Testis (tissue), 3 donors: ENCODE data around the gene SYTL1. TPM values are rescaled to one million over a fixed set of nuclear protein-coding genes. Genes with fewer than 3 reads are reported as not detected.
A peak's percentile ranks its signal among the peaks of the same experiment; 100 is the strongest.

Experiments
- DNase-seq: peaks from one replicate; pipeline ENCODE4 v3.0.0-alpha.2; 2019
- H3K27ac ChIP-seq, 2 donors: fragments of 200-600 bp; sonication (generic); one replicate each; pipeline ENCODE4 v1.5.1; 2019
- H3K27me3 ChIP-seq: fragments of 200-600 bp; sonication (generic); one replicate; pipeline ENCODE4 v1.5.1; 2019
- H3K36me3 ChIP-seq: fragments of 200-600 bp; sonication (generic); one replicate; pipeline ENCODE4 v1.5.1; 2017; ENCODE audit warnings: low read depth; ENCODE audit errors: missing control alignments
- H3K4me1 ChIP-seq: fragments of 200-600 bp; sonication (generic); one replicate; pipeline ENCODE4 v1.5.1; 2019
- H3K4me3 ChIP-seq, 2 donors: fragments of 200-600 bp; sonication (generic); one replicate each; pipeline ENCODE4 v1.5.1; 2017 to 2019
- H3K9me3 ChIP-seq: fragments of 200-600 bp; sonication (generic); one replicate; pipeline ENCODE4 v1.5.1; 2017
- POLR2A ChIP-seq: fragments of 450-650 bp; IDR thresholded peaks from one replicate; pipeline ENCODE4 v1.6.1; 2017; ENCODE audit warnings: antibody characterized with exemption, mild to moderate bottlenecking, moderate library complexity
- WGBS, 2 donors: methylation state at CpG; one replicate each; pipeline ENCODE4 v1.1.5; 2018; 5-methylcytosine and 5-hydroxymethylcytosine counted together
- intact Hi-C: fragments of 100-400 bp; cut with DNase I; formaldehyde crosslinking; loops from one replicate; pipeline ENCODE4 v1.15.1; 2023; ENCODE audit warnings: low total_unique reads
- polyA plus RNA-seq: library from polyadenylated mRNA; stranded (reverse); fragments of 350-450 nt; fragmentation: Illumina TruSeq; extraction: RNeasy Lipid Tissue Mini Kit (QIAGEN cat#74804); gene quantifications from one replicate; pipeline ENCODE4 v1.2.3, GENCODE V29; 2014; ENCODE audit warnings: low read depth, low replicate concordance; ENCODE audit not compliant: insufficient read depth
- total RNA-seq, 2 donors: library from RNA; depleted of rRNA; stranded (reverse); fragments of >200 nt; gene quantifications; one replicate each; pipeline ENCODE4 v1.2.3, GENCODE V29; 2016
- TF ChIP-seq, protein P1 (sequence below), 3 experiments: fragments of 450-650 bp in 2 of 3; fragments of 200-600 bp in 1 of 3; sonication (generic) in 1 of 3; IDR thresholded peaks; one replicate each; pipeline ENCODE4 v1.5.1; 2016 to 2019; ENCODE audit warnings: antibody characterized with exemption in 3 of 3, mild to moderate bottlenecking in 2 of 3, moderate library complexity in 1 of 3

SYTL1 gene
- total and polyA plus RNA-seq, 3 donors from 2014 or later: 2.3 to 6.0 (median 5.4) TPM

DNA sequence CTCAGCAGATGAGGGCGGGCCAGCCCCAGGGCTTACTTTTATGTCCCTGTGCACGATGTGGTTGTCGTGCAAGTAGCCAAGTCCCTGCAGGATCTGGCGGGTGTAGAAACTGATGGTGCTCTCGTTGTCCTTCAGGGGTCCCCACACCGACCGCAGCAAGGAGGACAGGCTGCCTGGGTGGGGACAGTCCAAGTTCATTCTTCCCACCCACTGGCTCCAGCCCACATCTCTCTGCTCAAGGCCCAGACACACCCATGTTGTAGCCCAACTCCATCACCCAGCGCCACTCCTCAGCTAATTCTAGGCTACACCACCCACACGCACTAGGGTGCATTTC, 18.0 kb downstream of the SYTL1 start:
- DNase-seq: no peak
- H3K36me3 ChIP-seq: no peaks in the 10 kb centered on the region
- H3K4me3 ChIP-seq: peak overlapping the region in 1 of 2 donors; percentile 53
- H3K4me1 ChIP-seq: peaks cover 3% of the 10 kb centered on the region
- no peak overlapping the region for H3K27ac ChIP-seq
- no peaks in the 10 kb centered on the region for H3K9me3 ChIP-seq
- no peaks in the 10 kb centered on the region for H3K27me3 ChIP-seq
- intact Hi-C loops: no loop called here
- WGBS, 2 donors: 48 to 52% methylated on average over 8 to 9 of the region's 9 CpGs
- TF ChIP-seq, protein P1, sequence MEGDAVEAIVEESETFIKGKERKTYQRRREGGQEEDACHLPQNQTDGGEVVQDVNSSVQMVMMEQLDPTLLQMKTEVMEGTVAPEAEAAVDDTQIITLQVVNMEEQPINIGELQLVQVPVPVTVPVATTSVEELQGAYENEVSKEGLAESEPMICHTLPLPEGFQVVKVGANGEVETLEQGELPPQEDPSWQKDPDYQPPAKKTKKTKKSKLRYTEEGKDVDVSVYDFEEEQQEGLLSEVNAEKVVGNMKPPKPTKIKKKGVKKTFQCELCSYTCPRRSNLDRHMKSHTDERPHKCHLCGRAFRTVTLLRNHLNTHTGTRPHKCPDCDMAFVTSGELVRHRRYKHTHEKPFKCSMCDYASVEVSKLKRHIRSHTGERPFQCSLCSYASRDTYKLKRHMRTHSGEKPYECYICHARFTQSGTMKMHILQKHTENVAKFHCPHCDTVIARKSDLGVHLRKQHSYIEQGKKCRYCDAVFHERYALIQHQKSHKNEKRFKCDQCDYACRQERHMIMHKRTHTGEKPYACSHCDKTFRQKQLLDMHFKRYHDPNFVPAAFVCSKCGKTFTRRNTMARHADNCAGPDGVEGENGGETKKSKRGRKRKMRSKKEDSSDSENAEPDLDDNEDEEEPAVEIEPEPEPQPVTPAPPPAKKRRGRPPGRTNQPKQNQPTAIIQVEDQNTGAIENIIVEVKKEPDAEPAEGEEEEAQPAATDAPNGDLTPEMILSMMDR (IDR thresholded peaks at IDR 0.05): no peak
- TF ChIP-seq POLR2A: no peak

DNA sequence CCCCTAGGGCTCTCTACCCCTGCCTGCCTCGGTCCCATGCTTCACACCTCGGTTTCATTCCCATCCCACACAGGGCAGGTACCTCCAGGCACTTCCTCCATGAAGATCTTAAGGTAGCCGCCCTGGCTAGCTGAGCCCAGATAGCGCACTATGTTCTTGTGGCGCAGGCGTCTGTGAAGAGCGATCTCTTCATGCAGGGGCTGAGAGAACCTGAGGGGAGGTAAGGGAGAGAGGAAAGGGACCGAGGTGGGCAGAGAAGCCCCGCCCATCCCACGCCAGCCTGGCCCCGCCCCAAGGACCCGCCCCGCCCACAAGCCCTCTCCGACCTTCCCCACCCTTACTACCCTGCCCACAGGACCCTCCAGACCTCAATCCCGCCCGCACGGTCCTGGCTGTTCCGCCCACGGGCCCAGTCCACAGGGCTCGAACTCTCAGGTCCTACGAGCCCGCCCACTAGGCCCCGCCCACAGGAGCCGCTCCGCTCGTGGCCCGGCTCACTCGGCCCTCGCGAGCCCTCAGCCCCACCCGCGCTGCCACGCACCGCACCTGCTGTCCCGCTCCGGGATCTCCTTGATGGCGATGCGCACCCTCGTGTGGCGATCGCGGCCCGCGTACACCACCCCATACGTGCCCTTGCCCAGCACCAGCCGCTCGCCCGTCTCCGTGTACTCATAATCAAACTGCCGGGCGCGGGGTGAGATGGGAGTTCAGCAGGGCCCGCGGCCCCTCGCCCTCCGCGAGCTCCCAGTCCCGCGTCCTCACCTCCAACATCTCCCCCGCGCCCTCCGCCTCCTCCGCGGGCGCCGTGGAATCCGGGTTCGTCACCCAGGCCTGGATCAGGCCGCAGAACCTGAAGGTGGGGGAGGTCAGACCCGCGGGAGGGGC, 18.6 kb downstream of the SYTL1 start:
- DNase-seq: peak; percentile 49
- H3K36me3 ChIP-seq: no peaks in the 10 kb centered on the region
- 46 to 49% methylated on average over 23 to 58 of the region's 71 CpGs for WGBS, 2 donors
- H3K9me3 ChIP-seq: no peaks in the 10 kb centered on the region
- peaks cover 7% of the 10 kb centered on the region for H3K4me1 ChIP-seq
- no peak overlapping the region for H3K27ac ChIP-seq
- no peak for TF ChIP-seq POLR2A
- TF ChIP-seq, protein P1 (IDR thresholded peaks at IDR 0.05): no peak
- intact Hi-C loops: no loop called here
- no peaks in the 10 kb centered on the region for H3K27me3 ChIP-seq
- H3K4me3 ChIP-seq: peak overlapping the region; percentile 32 to 53

DNA sequence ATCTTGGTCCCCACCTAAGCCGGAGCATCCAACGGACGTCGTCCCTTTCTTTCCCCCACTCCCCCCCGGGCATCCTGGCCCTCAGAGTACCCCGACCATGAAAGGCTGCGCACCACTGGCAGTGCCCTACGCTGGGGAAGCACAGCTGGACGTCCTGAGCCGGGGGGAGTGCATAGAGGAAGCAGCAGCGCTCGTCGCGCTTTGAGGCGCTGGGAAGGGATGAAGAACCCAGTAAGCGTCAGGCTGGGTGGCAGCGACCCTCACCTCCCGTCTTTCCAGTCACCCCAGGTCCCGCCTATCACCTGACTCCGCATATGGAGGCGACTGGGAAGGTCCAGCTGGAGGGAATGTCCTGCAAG, 19.2 kb downstream of the SYTL1 start:
- peak overlapping the region; percentile 32 to 53 for H3K4me3 ChIP-seq
- no peak for TF ChIP-seq POLR2A
- WGBS, 2 donors: 64 to 73% methylated on average over 4 to 21 of the region's 21 CpGs
- no peaks in the 10 kb centered on the region for H3K36me3 ChIP-seq
- H3K4me1 ChIP-seq: peaks cover 7% of the 10 kb centered on the region
- no peak for DNase-seq
- intact Hi-C loops: no loop called here
- H3K27me3 ChIP-seq: no peaks in the 10 kb centered on the region
- H3K27ac ChIP-seq: no peak overlapping the region
- H3K9me3 ChIP-seq: no peaks in the 10 kb centered on the region

DNA sequence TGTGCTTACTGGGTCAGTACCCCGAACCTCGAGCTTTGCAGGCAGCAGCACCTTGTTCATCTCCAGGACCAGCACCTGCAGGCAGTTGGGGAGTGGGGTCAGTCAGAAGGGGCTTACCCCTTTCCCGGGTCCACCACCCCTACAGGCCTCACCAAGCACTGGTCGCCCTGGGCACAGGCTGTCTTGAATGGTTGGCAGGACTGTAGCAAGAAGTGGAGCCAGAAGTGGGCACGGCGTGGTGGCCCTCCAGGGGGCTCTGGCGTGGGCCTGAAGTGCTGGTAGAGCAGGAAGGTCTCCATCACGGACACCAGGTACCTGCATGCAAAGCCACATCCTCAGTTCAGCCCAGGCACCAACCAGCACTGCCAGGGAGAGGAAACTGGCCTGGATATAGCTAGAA, 19.7 kb downstream of the SYTL1 start:
- intact Hi-C loops: no loop called here
- TF ChIP-seq POLR2A: no peak
- TF ChIP-seq, protein P1 (IDR thresholded peaks at IDR 0.05): no peak
- no peak overlapping the region for H3K27ac ChIP-seq
- 84 to 89% methylated on average over 6 to 8 of the region's 8 CpGs for WGBS, 2 donors
- H3K9me3 ChIP-seq: no peaks in the 10 kb centered on the region
- no peak for DNase-seq
- no peak overlapping the region for H3K4me3 ChIP-seq
- no peaks in the 10 kb centered on the region for H3K27me3 ChIP-seq
- peaks cover 7% of the 10 kb centered on the region for H3K4me1 ChIP-seq
- H3K36me3 ChIP-seq: no peaks in the 10 kb centered on the region

DNA sequence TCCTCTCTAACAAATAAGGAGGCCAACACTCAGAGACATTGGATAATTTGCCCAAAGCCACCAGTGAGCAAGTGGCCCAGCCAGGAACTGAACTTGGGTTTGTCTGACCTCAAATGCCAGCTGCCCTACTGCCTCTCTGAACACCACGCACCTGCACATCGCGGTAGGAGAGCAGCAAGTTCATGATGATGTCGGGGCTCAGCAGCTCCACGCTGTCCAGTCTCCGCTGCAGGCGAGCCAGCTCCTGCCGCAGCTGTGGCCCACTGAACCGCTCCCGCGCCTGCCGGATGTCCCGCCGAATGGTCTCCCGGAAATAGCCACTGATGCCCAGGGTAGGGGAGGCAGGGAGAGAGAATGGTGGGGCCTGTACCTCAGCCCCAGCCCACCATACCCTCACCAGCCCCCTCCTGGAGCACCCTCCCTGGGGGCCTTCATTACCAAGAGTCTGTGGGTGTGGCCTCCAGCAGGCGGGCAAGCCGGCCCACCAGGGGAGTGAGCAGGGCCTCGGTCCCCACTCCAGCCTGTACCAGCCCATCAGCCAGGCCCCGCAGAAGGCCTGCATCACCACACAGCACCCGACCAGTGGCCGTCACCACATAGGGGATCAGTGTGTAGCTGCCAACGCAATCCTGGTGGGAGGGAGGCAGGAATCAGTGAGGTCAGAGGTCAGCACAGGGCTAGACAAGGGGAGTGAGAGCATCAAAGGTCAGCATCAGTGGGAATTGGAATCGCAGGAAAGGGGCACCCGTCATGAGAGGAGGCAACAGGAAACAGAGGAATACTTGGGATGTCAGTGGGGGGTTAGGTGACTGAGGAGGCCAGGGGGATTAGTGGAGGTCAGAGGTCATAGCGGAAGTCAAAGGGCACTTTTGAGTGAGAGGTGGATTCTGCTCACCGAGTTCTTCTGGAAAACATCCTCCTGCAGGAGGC, 22.2 kb downstream of the SYTL1 start:
- no peak for DNase-seq
- no peak overlapping the region for H3K27ac ChIP-seq
- TF ChIP-seq POLR2A: no peak
- TF ChIP-seq, protein P1 (IDR thresholded peaks at IDR 0.05): no peak
- intact Hi-C loops: no loop called here
- H3K4me1 ChIP-seq: peaks cover 20% of the 10 kb centered on the region
- 90 to 93% methylated on average over 24 to 25 of the region's 26 CpGs for WGBS, 2 donors
- H3K9me3 ChIP-seq: no peaks in the 10 kb centered on the region
- H3K36me3 ChIP-seq: no peaks in the 10 kb centered on the region
- H3K27me3 ChIP-seq: no peaks in the 10 kb centered on the region
- H3K4me3 ChIP-seq: no peak overlapping the region
